GM23338 (cell line): ENCODE results near the gene SLC25A48.

Source experiments
- CTCF ChIP-seq, 2 experiments: fragments of 200-600 bp in 1 of 2; sonication (generic) in 1 of 2; conservative IDR thresholded peaks; 2 replicates each; pipeline versions ENCODE4 v1.5.1 to v1.6.1; 2016 to 2017; ENCODE audit warnings: antibody characterized with exemption in 2 of 2, low read depth in 2 of 2, mild to moderate bottlenecking in 2 of 2, moderate library complexity in 1 of 2
- EZH2 ChIP-seq: fragments of 200-600 bp; sonication (generic); IDR thresholded peaks from one replicate; pipeline ENCODE4 v1.8.0; 2017; ENCODE audit warnings: antibody characterized with exemption, mild to moderate bottlenecking, low read depth; ENCODE audit not compliant: unreplicated experiment
- POLR2AphosphoS5 ChIP-seq: IDR thresholded peaks from 2 replicates; pipeline ENCODE4 v1.6.1; 2016; ENCODE audit warnings: antibody characterized with exemption, low read depth
- STAT1 ChIP-seq: IDR thresholded peaks from one replicate; pipeline ENCODE4 v1.6.1; 2016; ENCODE audit warnings: antibody characterized with exemption; ENCODE audit not compliant: unreplicated experiment
- ZNF331 ChIP-seq: fragments of 250-450 bp; sonication (Bioruptor Pico); IDR thresholded peaks from 2 replicates; pipeline ENCODE4 v1.5.0; 2020; ENCODE audit warnings: low read depth, mild to moderate bottlenecking, moderate library complexity

- TF ChIP-seq CTCF (conservative IDR thresholded peaks at IDR 0.05; ENCODE audit: low read depth in 2 of 2), result no peak
- TF ChIP-seq EZH2, result no peak
- TF ChIP-seq STAT1, result no peak
- no peak for TF ChIP-seq POLR2AphosphoS5
- TF ChIP-seq ZNF331, result no peak
Measured at GRCh38 chr5:135861641-135862040, 27.2 kb downstream of the SLC25A48 start.
